Nephron progenitor cell (in vitro differentiated cells): ENCODE results near the gene TRPV5.

ENCODE experiments used
- DNase-seq: peaks from one replicate; pipeline ENCODE4 v3.0.0; 2021
- H3K27ac Mint-ChIP-seq: 2 replicates; pipeline ENCODE4 v1.8.0; 2021; ENCODE audit warnings: mild to moderate bottlenecking, moderate library complexity, mixed read lengths
- H3K27me3 Mint-ChIP-seq: 2 replicates; pipeline ENCODE4 v1.8.0; 2021; ENCODE audit warnings: mild to moderate bottlenecking, low read depth, mixed read lengths; ENCODE audit not compliant: poor library complexity
- H3K36me3 Mint-ChIP-seq: 2 replicates; pipeline ENCODE4 v1.8.0; 2021; ENCODE audit warnings: low read depth, mixed read lengths
- H3K4me1 Mint-ChIP-seq: 2 replicates; pipeline ENCODE4 v1.8.0; 2021; ENCODE audit warnings: mixed read lengths
- H3K4me3 Mint-ChIP-seq: 2 replicates; pipeline ENCODE4 v1.8.0; 2021; ENCODE audit warnings: mild to moderate bottlenecking, moderate library complexity, mixed read lengths
- H3K9me3 Mint-ChIP-seq: 2 replicates; pipeline ENCODE4 v1.8.0; 2021; ENCODE audit warnings: mild to moderate bottlenecking, moderate library complexity, mixed read lengths
- CTCF ChIP-seq: fragments of 200-600 bp; sonication (generic); IDR thresholded peaks from 2 replicates; pipeline ENCODE4 v1.5.0; 2021; ENCODE audit warnings: antibody characterized with exemption

TRPV5 gene

GRCh38 chr7:142873871-142874270 lies 59.7 kb downstream of the TRPV5 start:
- Mint-ChIP-seq H3K27ac (no peak overlapping the region), H3K9me3 (no peaks in the 10 kb centered on the region), H3K4me3 (no peak overlapping the region), H3K27me3 (peaks cover 14% of the 10 kb centered on the region), H3K36me3 (peaks cover 70% of the 10 kb centered on the region), H3K4me1 (no peaks in the 10 kb centered on the region)
- DNase-seq, result no peak
- no peak for TF ChIP-seq CTCF

GRCh38 chr7:142873281-142873784 lies 60.2 kb downstream of the TRPV5 start:
- H3K9me3 Mint-ChIP-seq, result no peaks in the 10 kb centered on the region
- H3K36me3 Mint-ChIP-seq, result peaks cover 70% of the 10 kb centered on the region
- H3K27me3 Mint-ChIP-seq, result peaks cover 14% of the 10 kb centered on the region
- H3K4me3 Mint-ChIP-seq, result no peak overlapping the region
- H3K27ac Mint-ChIP-seq, result no peak overlapping the region
- DNase-seq, result peak; percentile 33
- TF ChIP-seq CTCF, result peak; percentile 44
- no peaks in the 10 kb centered on the region for H3K4me1 Mint-ChIP-seq

- no peak for DNase-seq
- Mint-ChIP-seq H3K27me3 (peaks cover 7% of the 10 kb centered on the region), H3K9me3 (no peaks in the 10 kb centered on the region), H3K4me1 (no peaks in the 10 kb centered on the region), H3K27ac (peak overlapping the region; percentile 65), H3K36me3 (peaks cover 61% of the 10 kb centered on the region), H3K4me3 (no peak overlapping the region)
- TF ChIP-seq CTCF, result no peak
Observed at GRCh38 chr7:142872106-142872675, 61.4 kb downstream of the TRPV5 start.

- peaks cover 61% of the 10 kb centered on the region for H3K36me3 Mint-ChIP-seq
- no peak overlapping the region for H3K4me3 Mint-ChIP-seq
- no peak for TF ChIP-seq CTCF
- no peak overlapping the region for H3K27ac Mint-ChIP-seq
- H3K27me3 Mint-ChIP-seq, result peaks cover 9% of the 10 kb centered on the region
- no peak for DNase-seq
- no peaks in the 10 kb centered on the region for H3K4me1 Mint-ChIP-seq
- no peaks in the 10 kb centered on the region for H3K9me3 Mint-ChIP-seq
Observed at GRCh38 chr7:142871260-142872105, 62.1 kb downstream of the TRPV5 start.

- peaks cover 55% of the 10 kb centered on the region for H3K36me3 Mint-ChIP-seq
- no peak for DNase-seq
Observed at GRCh38 chr7:142870566-142871259, 62.8 kb downstream of the TRPV5 start.

More at GRCh38 chr7:142870566-142871259, 62.8 kb downstream of the TRPV5 start:
- Mint-ChIP-seq H3K4me1 (no peaks in the 10 kb centered on the region), H3K27ac (no peak overlapping the region), H3K27me3 (peaks cover 7% of the 10 kb centered on the region), H3K9me3 (no peaks in the 10 kb centered on the region), H3K4me3 (no peak overlapping the region)
- no peak for TF ChIP-seq CTCF
